CD4-positive, alpha-beta T cell treated with Interleukin-12 subunit alpha and Interleukin-12 subunit beta, for 1 hour (primary cell): ENCODE measurements around the gene SYNDIG1.

ENCODE experiments used
- DNase-seq: peaks from one replicate; pipeline ENCODE4 v3.0.0-alpha.2; 2020

The SYNDIG1 gene

GRCh38 chr20:24448170-24448569 lies 21.3 kb upstream of the SYNDIG1 start:
- no peak for DNase-seq

DNA sequence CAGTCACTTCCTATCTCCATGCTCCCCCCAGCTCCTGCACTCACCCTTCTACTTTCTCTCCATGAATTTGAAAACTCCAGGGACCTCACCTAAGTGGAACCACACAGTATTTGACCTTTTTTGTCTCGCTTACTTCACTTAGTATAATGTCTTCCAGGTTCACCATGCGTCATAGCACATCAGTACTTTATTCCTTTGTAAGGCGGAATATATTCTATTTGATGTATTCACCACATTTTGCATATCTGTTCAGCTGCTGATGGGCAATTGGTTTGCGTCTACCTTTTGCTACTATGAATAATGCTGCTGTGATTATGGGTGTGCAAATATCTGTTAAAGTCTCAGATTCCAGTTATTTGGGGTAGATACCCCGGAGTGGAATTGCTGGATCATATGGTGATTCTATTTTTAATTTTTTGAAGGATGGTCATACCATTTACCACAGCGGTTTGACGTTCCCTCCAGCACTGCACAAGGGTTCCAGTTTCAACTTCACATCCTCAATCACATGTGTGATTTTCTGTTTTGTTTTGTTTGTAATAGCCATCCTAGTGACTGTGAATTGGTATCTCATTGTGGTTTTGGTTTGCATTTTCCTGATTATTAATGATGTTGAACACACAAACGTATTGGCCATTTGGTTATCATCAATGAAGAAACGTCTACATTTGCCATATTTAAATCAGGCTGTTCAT lies 20.3 kb upstream of the SYNDIG1 start:
- no peak for DNase-seq

DNA sequence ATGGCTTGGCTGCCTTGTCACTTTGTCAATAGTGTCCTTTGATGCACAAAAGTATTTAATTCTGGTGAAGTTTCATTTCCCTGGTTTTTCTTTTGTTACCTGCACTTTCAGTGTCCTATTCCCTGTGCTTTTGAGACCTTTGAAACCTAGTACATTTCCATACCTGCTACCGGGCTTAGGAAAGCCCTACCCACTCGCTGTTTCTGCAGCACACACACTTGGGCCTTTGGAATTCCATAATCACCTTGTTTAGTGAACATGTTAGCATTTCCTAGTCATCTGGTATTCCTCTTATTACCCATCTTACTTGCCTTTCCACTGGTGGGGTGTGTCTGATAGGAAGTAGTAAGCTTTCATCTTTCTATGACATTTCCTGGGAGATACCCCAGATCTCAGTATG lies 19.3 kb upstream of the SYNDIG1 start:
- no peak for DNase-seq

DNA sequence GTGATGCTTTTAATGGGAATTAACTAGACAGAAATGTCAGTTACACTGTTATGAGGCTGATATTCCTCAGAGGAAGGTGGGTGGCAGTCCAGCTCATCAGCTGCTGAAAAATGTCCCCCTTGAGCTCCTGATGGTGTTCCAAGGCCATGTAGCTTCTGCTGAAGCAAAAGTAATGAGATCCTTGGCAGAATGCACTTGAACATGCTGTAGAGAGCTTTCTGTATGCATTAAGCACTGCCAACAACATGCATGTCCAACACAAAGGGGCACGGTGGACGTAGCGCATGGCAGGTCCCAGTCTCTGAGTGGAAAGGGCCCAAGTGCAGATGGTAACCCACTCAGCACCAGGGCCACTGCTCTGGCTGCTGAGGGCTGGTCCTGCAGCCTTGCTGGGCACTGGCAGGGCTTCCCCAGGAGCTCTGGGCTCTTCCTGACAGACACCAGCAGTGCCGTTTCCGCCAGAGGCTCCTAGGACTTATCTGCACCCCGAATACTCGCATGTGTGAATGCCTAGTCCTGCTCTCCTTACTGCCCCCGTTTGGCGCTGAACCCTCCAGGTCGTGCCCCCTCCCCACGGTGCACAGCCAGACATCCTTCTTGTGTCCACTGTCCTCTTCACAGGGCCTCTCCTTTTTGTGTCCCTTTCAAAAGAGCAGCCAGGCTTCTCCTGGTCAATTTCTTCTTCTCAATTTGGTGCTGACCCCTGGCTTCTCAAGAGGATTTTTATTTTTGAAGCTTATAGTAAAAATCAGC lies 18.6 kb upstream of the SYNDIG1 start:
- no peak for DNase-seq

- DNase-seq: no peak
Observed at GRCh38 chr20:24451428-24451827, 18.0 kb upstream of the SYNDIG1 start.

DNA sequence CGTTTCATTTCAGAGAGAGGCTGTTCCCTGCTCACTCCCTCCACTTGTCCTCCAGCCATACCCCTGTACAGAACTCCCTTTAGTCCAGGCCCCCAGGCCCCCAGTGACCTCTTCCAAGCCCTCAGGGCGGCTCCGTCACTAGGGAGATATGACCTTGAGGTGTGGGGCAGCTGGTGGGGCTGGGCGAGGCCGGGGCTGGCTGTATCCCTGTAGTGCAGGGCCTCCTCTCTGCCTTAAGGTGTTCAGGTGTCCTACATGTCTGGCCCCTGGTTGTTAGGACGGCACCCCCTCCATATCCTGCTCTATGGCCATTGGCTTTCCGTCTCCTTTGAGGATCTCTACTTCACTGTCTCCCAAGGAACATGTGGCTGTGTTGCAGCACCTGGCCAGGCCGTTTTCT lies 17.4 kb upstream of the SYNDIG1 start:
- no peak for DNase-seq

DNA sequence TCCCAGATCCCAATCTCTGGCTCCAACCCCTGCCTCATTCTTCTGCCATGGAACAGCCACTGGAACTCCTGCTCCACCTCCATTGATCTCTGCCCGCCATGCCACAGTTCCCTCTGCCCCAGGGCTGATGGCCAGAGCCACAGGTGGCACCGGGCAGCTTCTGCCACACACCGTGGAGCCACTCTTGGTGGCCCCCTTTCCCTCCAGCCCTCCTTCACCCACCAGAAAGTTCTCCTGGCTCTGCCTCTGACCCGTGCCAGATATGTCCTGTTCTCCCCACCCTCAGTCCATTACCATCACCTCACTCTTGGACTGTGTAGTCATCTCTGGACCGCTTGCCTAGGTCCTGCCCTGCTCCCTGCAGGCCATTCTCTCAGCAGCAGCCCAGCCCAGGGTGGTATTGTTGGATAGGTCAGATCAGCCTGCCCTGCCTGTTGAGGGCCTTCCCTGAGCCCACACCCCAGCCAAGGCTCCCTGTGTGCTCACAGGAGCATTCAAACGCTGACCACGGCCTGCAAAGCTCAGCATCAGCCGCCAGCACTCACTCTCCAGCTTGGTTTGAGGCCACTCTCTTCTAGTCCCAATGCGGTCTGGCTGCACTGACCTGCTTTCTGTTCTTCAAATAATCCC lies 16.8 kb upstream of the SYNDIG1 start:
- DNase-seq: no peak

DNA sequence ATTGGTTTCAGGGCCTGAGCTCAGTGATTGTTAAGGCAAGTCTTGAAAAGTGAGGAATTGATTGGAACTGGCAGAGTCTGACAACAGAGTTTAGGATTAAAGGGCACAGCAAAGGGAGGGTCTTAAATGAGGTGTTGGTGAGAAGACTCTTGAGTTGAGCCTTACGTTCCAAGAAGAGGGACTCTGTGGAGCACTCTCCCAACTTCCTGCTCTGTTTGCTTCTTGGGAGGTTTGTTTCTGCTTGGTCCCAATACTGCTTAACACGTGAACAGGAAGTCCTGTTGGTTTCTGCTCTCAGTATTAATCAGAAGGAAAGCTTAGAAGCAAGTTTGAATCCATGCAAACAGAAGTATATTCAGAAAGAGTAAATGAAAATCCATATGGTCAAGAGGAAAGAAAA lies 15.6 kb upstream of the SYNDIG1 start:
- no peak for DNase-seq

- no peak for DNase-seq
Observed at GRCh38 chr20:24455081-24455480, 14.3 kb upstream of the SYNDIG1 start.

DNA sequence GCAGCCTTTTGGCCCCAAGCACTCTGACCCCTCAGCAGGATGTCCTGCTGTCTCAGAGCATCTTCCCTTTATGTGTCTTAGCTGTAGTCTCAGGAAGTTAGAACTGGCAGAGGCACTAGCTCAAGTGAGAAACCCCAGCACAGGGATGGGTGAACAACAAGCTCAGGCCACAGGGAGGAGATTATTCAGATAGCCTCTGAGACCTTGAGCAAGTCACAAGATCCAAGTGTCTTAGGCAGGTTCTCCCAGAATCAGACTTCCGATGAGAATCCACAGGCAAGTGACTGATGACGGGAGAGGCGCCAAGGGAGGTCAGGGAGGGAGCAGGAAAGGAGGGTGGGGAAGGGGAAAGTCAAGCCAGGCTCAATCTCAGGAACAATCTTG lies 13.0 kb upstream of the SYNDIG1 start:
- no peak for DNase-seq

DNA sequence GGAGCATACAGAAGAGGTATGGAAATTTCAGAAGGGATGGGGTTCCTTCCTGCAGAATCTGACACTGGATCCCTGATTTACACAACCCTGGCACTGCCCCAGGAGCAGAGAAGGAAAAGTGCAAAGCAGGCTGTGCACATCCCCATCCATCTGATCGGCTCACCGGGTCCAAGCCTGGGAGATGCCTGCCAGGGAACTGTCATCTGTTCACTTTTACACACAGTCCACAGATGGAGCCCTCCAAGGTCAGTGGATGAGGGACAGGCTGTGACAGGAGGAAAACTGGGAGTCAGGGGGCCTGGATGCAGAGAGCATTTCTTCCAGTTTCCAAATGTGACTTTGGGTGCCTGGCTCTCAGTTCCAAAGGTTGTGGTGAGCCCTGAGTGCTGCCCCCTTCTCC lies 11.0 kb upstream of the SYNDIG1 start:
- DNase-seq: no peak

DNA sequence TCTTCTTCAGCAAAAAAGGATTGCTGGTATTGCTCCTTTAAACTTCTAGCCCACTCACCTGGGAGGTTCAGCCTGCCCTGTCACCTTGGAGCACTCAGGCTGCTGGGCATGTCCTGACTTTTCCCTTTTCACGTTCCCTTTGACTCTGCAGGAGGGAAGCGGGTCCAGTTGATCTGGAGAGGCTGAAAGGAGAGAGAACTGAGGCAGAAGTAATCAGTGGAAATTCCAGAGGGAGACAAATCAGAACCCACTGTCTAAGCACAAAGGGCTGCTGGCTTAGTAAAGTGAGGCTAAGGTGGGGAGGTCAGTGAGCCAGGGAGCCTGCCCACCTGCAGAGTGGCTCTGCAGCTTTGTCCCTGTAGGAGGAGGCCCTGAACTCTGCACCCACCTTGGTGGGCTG lies 9.7 kb upstream of the SYNDIG1 start:
- DNase-seq: no peak

GRCh38 chr20:24460712-24461111 lies 8.7 kb upstream of the SYNDIG1 start:
- no peak for DNase-seq

- no peak for DNase-seq
Observed at GRCh38 chr20:24461848-24462247, 7.6 kb upstream of the SYNDIG1 start.

GRCh38 chr20:24462460-24463010 lies 6.9 kb upstream of the SYNDIG1 start:
- no peak for DNase-seq

DNA sequence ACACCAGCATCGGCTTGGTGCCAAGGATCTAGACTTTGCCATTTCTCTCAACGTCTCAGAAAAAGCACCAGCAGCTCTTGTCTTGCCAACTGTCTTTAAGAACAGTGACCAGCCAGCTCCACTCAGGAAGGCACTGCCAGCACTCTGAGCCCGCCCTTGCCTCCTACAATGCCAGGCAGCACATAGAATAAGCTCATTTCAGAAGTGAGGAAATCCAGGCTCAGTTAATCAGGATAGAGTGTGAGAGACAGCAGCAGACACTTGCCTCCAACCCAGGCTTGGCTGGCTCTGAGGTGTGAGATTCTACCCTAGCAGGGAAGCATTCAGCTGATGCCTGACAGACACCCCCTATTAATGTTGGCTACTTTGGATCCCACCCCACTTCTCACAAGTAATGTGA lies 4.3 kb upstream of the SYNDIG1 start:
- no peak for DNase-seq

- no peak for DNase-seq
Observed at GRCh38 chr20:24465730-24466129, 3.7 kb upstream of the SYNDIG1 start.

- no peak for DNase-seq
Observed at GRCh38 chr20:24468401-24469115, 871 bp upstream of the SYNDIG1 start.

GRCh38 chr20:24469894-24470745 lies 691 bp downstream of the SYNDIG1 start:
- DNase-seq: no peak

DNA sequence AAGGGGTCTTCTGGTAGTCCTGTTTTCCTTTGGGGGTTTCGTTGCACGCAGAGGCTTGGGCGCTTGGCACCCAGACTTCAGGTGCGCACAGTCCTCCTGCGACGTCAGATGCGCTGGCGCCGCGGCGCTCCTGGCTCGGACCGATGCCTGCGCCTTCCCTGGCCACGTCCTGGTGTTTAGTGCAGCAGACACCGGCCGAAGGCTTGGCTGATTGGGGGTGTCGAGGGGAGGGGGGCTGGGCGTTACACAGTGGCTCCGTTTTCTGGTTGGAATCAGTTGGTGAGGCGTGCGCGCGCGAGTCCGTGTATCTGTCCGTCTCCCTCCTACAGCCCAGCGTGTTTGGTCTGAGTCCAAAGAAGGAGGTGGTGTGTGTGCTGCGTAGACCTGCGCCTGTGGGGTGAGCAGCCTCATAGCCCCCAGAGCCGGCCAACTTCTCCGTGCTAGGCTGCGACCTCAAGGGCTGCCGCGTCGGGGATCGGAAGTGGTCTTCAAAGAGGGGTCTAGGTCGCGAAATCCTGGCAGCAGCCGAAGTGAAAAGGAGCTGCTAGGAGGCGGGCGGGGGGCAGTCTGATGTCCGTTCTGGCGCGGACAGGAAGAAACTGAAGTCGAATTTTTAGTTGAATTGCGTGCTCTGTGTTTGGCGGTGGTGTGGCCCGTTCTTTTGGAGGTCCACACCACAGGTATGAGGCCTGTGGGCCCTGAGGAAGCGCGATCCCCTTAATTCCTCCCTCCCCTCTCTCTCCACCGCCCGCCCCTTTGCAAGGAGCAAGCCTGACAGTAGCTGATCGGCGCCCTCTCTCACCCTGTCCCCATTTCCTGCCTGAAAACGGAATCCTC lies 1.5 kb downstream of the SYNDIG1 start:
- no peak for DNase-seq

DNA sequence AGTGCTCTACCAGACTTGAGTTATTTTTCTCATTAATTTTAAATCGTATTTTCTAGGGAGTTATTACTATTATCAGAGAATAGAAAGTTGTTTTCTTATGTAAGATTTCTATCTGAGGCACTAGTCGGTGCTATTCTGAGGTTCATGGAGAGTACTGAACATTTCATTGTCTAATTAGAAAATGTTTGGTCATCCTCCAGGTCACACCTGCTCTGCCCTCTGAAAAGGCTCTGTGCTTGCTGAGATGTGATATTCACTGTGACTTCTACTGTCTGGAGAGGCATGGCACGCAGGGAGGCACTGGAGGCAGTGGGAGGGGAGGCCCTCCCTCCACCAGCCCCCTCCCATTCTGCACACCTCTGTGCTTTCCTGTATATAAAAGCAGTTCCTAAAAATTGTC lies 3.0 kb downstream of the SYNDIG1 start:
- DNase-seq: no peak
